ENCODE data around the gene XRCC2.
"Not testable (repeated sequence)": the region's sequence is repeated elsewhere in the genome, so short reads cannot be mapped to it uniquely, and the experiment has no call there.

The XRCC2 gene

GRCh38 chr7:152704796-152705384 is 28.9 kb upstream of the XRCC2 start:
- H3K4me3 ChIP-seq (replicated peaks in 1 of 2; ENCODE audit: low read depth in 2 of 2, low read length in 2 of 2), result no peak overlapping the region
- no peak for TF ChIP-seq CTCF (IDR thresholded peaks at IDR 0.05; ENCODE audit: low read depth, low read length)

GRCh38 chr7:152699079-152699478 is 23.1 kb upstream of the XRCC2 start:
- TF ChIP-seq CTCF (IDR thresholded peaks at IDR 0.05; ENCODE audit: low read depth, low read length), result no peak
- no peak for DNase-seq (ENCODE audit: low read depth in 2 of 2)
- no peak overlapping the region for H3K4me3 ChIP-seq (replicated peaks in 1 of 2; ENCODE audit: low read depth in 2 of 2, low read length in 2 of 2)

More at GRCh38 chr7:152704796-152705384, 28.9 kb upstream of the XRCC2 start:
- DNase-seq (ENCODE audit: low read depth in 2 of 2), result peak in 1 of 2 donors; percentile 9

- not testable (repeated sequence) for H3K4me3 ChIP-seq (replicated peaks in 1 of 2; ENCODE audit: low read depth in 2 of 2, low read length in 2 of 2); DNase-seq (ENCODE audit: low read depth in 2 of 2)
Observed at GRCh38 chr7:152697268-152697974, 21.5 kb upstream of the XRCC2 start.

- not testable (repeated sequence) for H3K4me3 ChIP-seq (replicated peaks in 1 of 2; ENCODE audit: low read depth in 2 of 2, low read length in 2 of 2); DNase-seq (ENCODE audit: low read depth in 2 of 2)
Observed at GRCh38 chr7:152692196-152692595, 16.3 kb upstream of the XRCC2 start.

- TF ChIP-seq CTCF (IDR thresholded peaks at IDR 0.05; ENCODE audit: low read depth, low read length), result no peak
- no peak overlapping the region for H3K4me3 ChIP-seq (replicated peaks in 1 of 2; ENCODE audit: low read depth in 2 of 2, low read length in 2 of 2)
- DNase-seq (ENCODE audit: low read depth in 2 of 2), result no peak
Observed at GRCh38 chr7:152683297-152683696, 7.4 kb upstream of the XRCC2 start.

GRCh38 chr7:152677808-152678670 is 2.1 kb upstream of the XRCC2 start:
- no peak for TF ChIP-seq CTCF (IDR thresholded peaks at IDR 0.05; ENCODE audit: low read depth, low read length)
- no peak for DNase-seq (ENCODE audit: low read depth in 2 of 2)

GRCh38 chr7:152674860-152675758 is 832 bp downstream of the XRCC2 start:
- peak; percentile 18 to 48 for DNase-seq (ENCODE audit: low read depth in 2 of 2)
- H3K4me3 ChIP-seq (replicated peaks in 1 of 2; ENCODE audit: low read depth in 2 of 2, low read length in 2 of 2), result peak overlapping the region; percentile 74 to 91
- TF ChIP-seq CTCF (IDR thresholded peaks at IDR 0.05; ENCODE audit: low read depth, low read length), result no peak

More at GRCh38 chr7:152677808-152678670, 2.1 kb upstream of the XRCC2 start:
- no peak overlapping the region for H3K4me3 ChIP-seq (replicated peaks in 1 of 2; ENCODE audit: low read depth in 2 of 2, low read length in 2 of 2)
